ENCODE results near the gene TSKU. TPM values are rescaled to one million over a fixed set of nuclear protein-coding genes. Genes with fewer than 3 reads are reported as not detected.
A peak's percentile ranks its signal among the peaks of the same experiment; 100 is the strongest.

The TSKU gene
- total and polyA plus RNA-seq, 9 of the 15 experiments (the other 6 are each of a cell fraction or from before 2014, with no cell fraction given) = 0.60 to 11.9 (median 8.4) TPM

DNA sequence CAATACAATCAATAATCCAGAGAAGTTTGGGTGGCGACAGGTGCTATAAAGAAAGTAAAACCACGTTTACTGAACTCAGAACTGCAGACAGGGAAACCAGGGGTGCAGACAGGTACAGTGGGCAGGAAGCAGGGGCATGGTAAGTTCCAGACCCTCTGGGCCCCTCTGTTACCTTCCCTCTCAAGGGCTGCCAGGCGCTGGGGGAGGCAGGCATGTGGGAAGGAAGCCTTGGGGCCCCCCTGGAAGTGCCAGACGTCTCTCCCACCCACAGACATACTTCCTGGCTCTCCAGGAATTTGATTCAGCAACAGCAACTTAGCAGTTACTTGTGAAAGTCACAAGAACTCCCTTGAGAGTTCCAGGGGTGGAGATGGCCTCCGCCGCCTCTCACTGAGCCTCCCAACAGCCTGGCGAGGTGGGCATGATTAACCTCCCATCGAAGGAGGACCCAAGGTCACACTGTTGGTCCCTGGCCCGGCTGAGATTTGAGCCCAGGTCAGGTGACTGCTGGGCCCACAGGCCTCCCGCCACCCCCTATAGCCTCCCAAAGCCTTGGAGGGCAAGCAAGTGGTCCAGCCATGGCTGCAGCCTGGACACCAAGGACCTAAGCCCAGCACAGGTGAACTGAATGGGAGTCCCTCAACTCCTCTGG is 14.1 kb upstream of the TSKU start:
- WGBS (ENCODE audit: insufficient coverage, low coverage, missing lambda C conversion rate) = 35% methylated on average over 10 of the region's 10 CpGs
- BruUV-seq (replicated peaks) = no TSS peak
- Histone ChIP-seq H3K36me3 (ENCODE audit: control insufficient read depth, insufficient read depth, low read length) (no peaks in the 10 kb centered on the region), H4K20me1 (replicated peaks; ENCODE audit: control insufficient read depth, insufficient read depth, low read length) (no peaks in the 10 kb centered on the region), H3K27me3 (ENCODE audit: control insufficient read depth in 2 of 2, insufficient read depth in 2 of 2, low read length in 2 of 2) (no peaks in the 10 kb centered on the region), H2AFZ (ENCODE audit: low read depth, low read length) (no peak overlapping the region), H3K27ac (ENCODE audit: extremely low read depth, low read depth, low read length) (no peak overlapping the region), H3K9me3 (replicated peaks; ENCODE audit: control insufficient read depth, insufficient read depth, low read depth, low read length) (no peaks in the 10 kb centered on the region), H3K4me1 (replicated peaks in 1 of 2; ENCODE audit: control insufficient read depth in 2 of 2, insufficient read depth in 2 of 2, low read length in 2 of 2) (peaks cover 7 to 9% of the 10 kb centered on the region in 2 experiments; a peak in 4 of 5 replicates), H3K79me2 (ENCODE audit: control insufficient read depth, insufficient read depth, low read length) (no peaks in the 10 kb centered on the region), H3K4me3 (no peak overlapping the region), H3K4me2 (ENCODE audit: insufficient read depth, low read length) (no peak overlapping the region), H3K9me1 (ENCODE audit: control insufficient read depth, insufficient read depth, low read length) (no peaks in the 10 kb centered on the region), H3K9ac (ENCODE audit: insufficient read depth in 1 of 2, low read depth in 2 of 2, low read length in 2 of 2) (peak overlapping the region in 1 of 2 experiments; percentile 32; a peak in 1 of 4 replicates)
- CTCF ChIA-PET (ENCODE audit: low intra/inter-chr PET ratio) = no interaction called here
- TF ChIP-seq BHLHE40 (IDR thresholded peaks at IDR 0.05; ENCODE audit: low read length) = no peak
- no peak for TF ChIP-seq WHSC1 (IDR thresholded peaks at IDR 0.05; ENCODE audit: low read length)
- no peak for TF ChIP-seq RFX5 (IDR thresholded peaks at IDR 0.05; ENCODE audit: low read depth, low read length)
- TF ChIP-seq ZNF699 (CRISPR knock-in tag; IDR thresholded peaks at IDR 0.05; ENCODE audit: insufficient replicate concordance) = no peak
- TF ChIP-seq ARNT (IDR thresholded peaks at IDR 0.05) = no peak
- no peak for TF ChIP-seq RHOXF2B (CRISPR knock-in tag; conservative IDR thresholded peaks at IDR 0.05)
- TF ChIP-seq RFX1 (IDR thresholded peaks at IDR 0.05) = no peak
- no peak for TF ChIP-seq SPI1 (IDR thresholded peaks at IDR 0.05; ENCODE audit: borderline replicate concordance, low read depth, low read length)
- TF ChIP-seq DPF2 (IDR thresholded peaks at IDR 0.05) = no peak
- no peak for TF ChIP-seq ZBTB17 (CRISPR knock-in tag; IDR thresholded peaks at IDR 0.05)
- no peak for TF ChIP-seq SMC3 (conservative IDR thresholded peaks at IDR 0.05; ENCODE audit: insufficient read depth, low read depth, low read length)
- TF ChIP-seq KDM5B (IDR thresholded peaks at IDR 0.05; ENCODE audit: insufficient replicate concordance, low read depth, low read length) = no peak
- no peak for TF ChIP-seq RFX7 (CRISPR knock-in tag; IDR thresholded peaks at IDR 0.05)
- TF ChIP-seq ZNF436 (CRISPR knock-in tag; IDR thresholded peaks at IDR 0.05) = no peak
- TF ChIP-seq ZNF644 (tag; IDR thresholded peaks at IDR 0.05; ENCODE audit: low read depth) = no peak
- TF ChIP-seq ZNF384 (IDR thresholded peaks at IDR 0.05; ENCODE audit: low read depth, low read length) = no peak
- TF ChIP-seq HMG20B (CRISPR knock-in tag; IDR thresholded peaks at IDR 0.05) = no peak
- TF ChIP-seq, protein P1, sequence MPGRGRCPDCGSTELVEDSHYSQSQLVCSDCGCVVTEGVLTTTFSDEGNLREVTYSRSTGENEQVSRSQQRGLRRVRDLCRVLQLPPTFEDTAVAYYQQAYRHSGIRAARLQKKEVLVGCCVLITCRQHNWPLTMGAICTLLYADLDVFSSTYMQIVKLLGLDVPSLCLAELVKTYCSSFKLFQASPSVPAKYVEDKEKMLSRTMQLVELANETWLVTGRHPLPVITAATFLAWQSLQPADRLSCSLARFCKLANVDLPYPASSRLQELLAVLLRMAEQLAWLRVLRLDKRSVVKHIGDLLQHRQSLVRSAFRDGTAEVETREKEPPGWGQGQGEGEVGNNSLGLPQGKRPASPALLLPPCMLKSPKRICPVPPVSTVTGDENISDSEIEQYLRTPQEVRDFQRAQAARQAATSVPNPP (IDR thresholded peaks at IDR 0.05; ENCODE audit: borderline replicate concordance, insufficient read depth, insufficient read length) = no peak
- POLR2A ChIA-PET = interaction anchor here (0.6 to 1.1 kb wide), 4 partner anchors 8 to 1416 kb away, joined by 3 read pairs; no protein-coding TSS in a partner anchor
- in situ Hi-C loops (cut with MboI) (no loop called here), intact Hi-C loops (cut with micrococcal nuclease) (no loop called here)
- ATAC-seq = no peak
- no peak for DNase-seq (ENCODE audit: extremely low read depth in 1 of 4, low spot score in 3 of 4)
- FAIRE-seq = no peak

Measured in K562 (cell line).